ENCODE data around the gene CROCC2. TPM values are rescaled to one million over a fixed set of nuclear protein-coding genes. Genes with fewer than 3 reads are reported as not detected.

The CROCC2 gene
- total and polyA plus RNA-seq, 2 of the 13 experiments (the other 11 are each of a cell fraction or from before 2014, with no cell fraction given) = not detected

DNA sequence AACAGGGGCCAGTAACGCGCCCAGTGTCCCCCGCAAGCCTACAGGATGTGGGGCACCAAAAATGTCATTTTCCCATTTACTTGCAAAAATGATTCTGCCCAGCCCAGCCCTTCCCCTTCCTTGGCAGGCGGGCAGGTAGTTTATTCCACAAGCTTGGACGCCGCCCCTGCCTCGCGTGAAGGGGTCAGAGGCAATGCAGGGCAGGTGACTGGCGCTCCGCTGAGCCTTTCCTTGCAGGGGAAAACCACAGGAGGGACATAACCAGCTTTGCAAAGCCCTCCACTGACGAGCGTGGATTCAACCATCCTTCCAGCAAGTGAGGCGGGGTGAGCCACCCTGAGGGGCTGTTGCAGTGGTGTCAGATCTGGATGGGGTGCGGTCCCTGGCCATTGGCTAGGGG is 15.4 kb upstream of the CROCC2 start:
- in situ Hi-C loops (cut with HindIII; ENCODE audit: extremely low pct_ligation_motif_present, low pct_unique_long_range_greater_than_20kb) (no loop called here), intact Hi-C loops (cut with micrococcal nuclease; ENCODE audit: unreplicated experiment) (no loop called here)
- Histone ChIP-seq H3K27me3 (ENCODE audit: control insufficient read depth in 1 of 2, insufficient read depth in 2 of 2, low read length in 2 of 2) (no peaks in the 10 kb centered on the region; a peak in 1 of 5 replicates), H3K9me3 (ENCODE audit: low read length) (no peaks in the 10 kb centered on the region), H3K4me1 (ENCODE audit: insufficient read depth, low read length) (peaks cover 81% of the 10 kb centered on the region), H3K79me2 (ENCODE audit: insufficient read depth, low read length) (no peaks in the 10 kb centered on the region), H2AFZ (ENCODE audit: low read length) (no peak overlapping the region), H3K27ac (ENCODE audit: extremely low read length, insufficient read depth, low read length) (no peak overlapping the region), H3K4me2 (ENCODE audit: low read depth, low read length) (no peak overlapping the region), H3K4me3 (replicated peaks in 1 of 3; ENCODE audit: insufficient read depth in 1 of 3, low read depth in 2 of 3, low read length in 3 of 3) (no peak overlapping the region), H3K36me3 (replicated peaks in 1 of 2; ENCODE audit: control insufficient read depth in 1 of 2, insufficient read depth in 2 of 2, low read length in 2 of 2) (no peaks in the 10 kb centered on the region), H3K9ac (ENCODE audit: insufficient read depth, low read depth, low read length) (no peak overlapping the region), H4K20me1 (ENCODE audit: insufficient read depth, low read length) (no peaks in the 10 kb centered on the region)
- FAIRE-seq = no peak
- no peak for DNase-seq (ENCODE audit: low spot score)
- BruUV-seq (replicated peaks) = no TSS peak
- ChIA-PET CTCF (ENCODE audit: low intra/inter-chr PET ratio, low total read pairs) (no interaction called here), POLR2A (interaction anchor here (9.3 kb wide), 1 partner anchor 16 kb away, joined by 63 read pairs; no protein-coding TSS in a partner anchor)
- no peak for TF ChIP-seq POLR2AphosphoS2 (IDR thresholded peaks at IDR 0.05; ENCODE audit: low read depth, low read length)
- no peak for TF ChIP-seq HNF4A (CRISPR knock-in tag; IDR thresholded peaks at IDR 0.05)
- no peak for TF ChIP-seq ZNF451 (CRISPR knock-in tag; IDR thresholded peaks at IDR 0.05)
- no peak for TF ChIP-seq ZFP36 (IDR thresholded peaks at IDR 0.05; ENCODE audit: borderline replicate concordance, low read depth, low read length, partially characterized antibody)
- TF ChIP-seq ZNF484 (CRISPR knock-in tag; IDR thresholded peaks at IDR 0.05; ENCODE audit: borderline replicate concordance, low read depth) = no peak
- TF ChIP-seq TCF7 (IDR thresholded peaks at IDR 0.05; ENCODE audit: low read depth) = no peak
- no peak for TF ChIP-seq ARID5B (CRISPR knock-in tag; IDR thresholded peaks at IDR 0.05)
- no peak for TF ChIP-seq ZBTB44 (CRISPR knock-in tag; IDR thresholded peaks at IDR 0.05)
- TF ChIP-seq CHCHD3 (CRISPR knock-in tag; IDR thresholded peaks at IDR 0.05) = no peak
- no peak for TF ChIP-seq CENPX (CRISPR knock-in tag; IDR thresholded peaks at IDR 0.05)
- TF ChIP-seq, protein P1, sequence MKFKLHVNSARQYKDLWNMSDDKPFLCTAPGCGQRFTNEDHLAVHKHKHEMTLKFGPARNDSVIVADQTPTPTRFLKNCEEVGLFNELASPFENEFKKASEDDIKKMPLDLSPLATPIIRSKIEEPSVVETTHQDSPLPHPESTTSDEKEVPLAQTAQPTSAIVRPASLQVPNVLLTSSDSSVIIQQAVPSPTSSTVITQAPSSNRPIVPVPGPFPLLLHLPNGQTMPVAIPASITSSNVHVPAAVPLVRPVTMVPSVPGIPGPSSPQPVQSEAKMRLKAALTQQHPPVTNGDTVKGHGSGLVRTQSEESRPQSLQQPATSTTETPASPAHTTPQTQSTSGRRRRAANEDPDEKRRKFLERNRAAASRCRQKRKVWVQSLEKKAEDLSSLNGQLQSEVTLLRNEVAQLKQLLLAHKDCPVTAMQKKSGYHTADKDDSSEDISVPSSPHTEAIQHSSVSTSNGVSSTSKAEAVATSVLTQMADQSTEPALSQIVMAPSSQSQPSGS (CRISPR knock-in tag; IDR thresholded peaks at IDR 0.05) = no peak
- TF ChIP-seq PHF21A (CRISPR knock-in tag; IDR thresholded peaks at IDR 0.05) = no peak
- TF ChIP-seq MEIS1 (CRISPR knock-in tag; IDR thresholded peaks at IDR 0.05; ENCODE audit: borderline replicate concordance) = no peak
- ATAC-seq = no peak
- WGBS (ENCODE audit: low lambda C conversion rate) = 88% methylated on average over 13 of the region's 14 CpGs

Data from HepG2 (cell line).